K562 (cell line): Measurements from ENCODE around the gene EIF1B. TPM values are rescaled to one million over a fixed set of nuclear protein-coding genes. Genes with fewer than 3 reads are reported as not detected.
A peak's percentile ranks its signal among the peaks of the same experiment; 100 is the strongest.

ENCODE experiments used
- BACH1 ChIP-seq: fragments of 200-800 bp; sonication (Bioruptor generic); IDR thresholded peaks from 2 replicates; pipeline ENCODE4 v1.6.1; 2016; ENCODE audit warnings: missing genetic modification characterization, missing compliant biosample characterization
- CHCHD3 ChIP-seq: fragments of 250-450 bp; sonication (Bioruptor Pico); IDR thresholded peaks from 2 replicates; pipeline ENCODE4 v2.1.2; 2022; ENCODE audit warnings: mild to moderate bottlenecking
- ELF4 ChIP-seq: fragments of 450-650 bp; formaldehyde crosslinking; IDR thresholded peaks from 2 replicates; pipeline ENCODE4 v1.4.0; 2022; ENCODE audit warnings: missing genetic modification characterization
- ETV1 ChIP-seq: fragments of 450-650 bp; conservative IDR thresholded peaks from 2 replicates; pipeline ENCODE4 v1.6.1; 2016; ENCODE audit warnings: missing genetic modification characterization, control low read depth, low read depth, missing compliant biosample characterization
- MCM3 ChIP-seq: fragments of 450-650 bp; IDR thresholded peaks from 2 replicates; pipeline ENCODE4 v1.6.1; 2016
- MCM5 ChIP-seq: fragments of 450-650 bp; IDR thresholded peaks from 2 replicates; pipeline ENCODE4 v1.6.1; 2016; ENCODE audit warnings: low read depth
- MYC ChIP-seq, 2 experiments: fragments of 250-450 bp in 1 of 2; sonication (Bioruptor Pico) in 1 of 2; IDR thresholded peaks; 2 replicates each; pipeline versions ENCODE4 v1.5.1 to v1.6.1; 2012 to 2021; ENCODE audit warnings: low read depth in 2 of 2, borderline replicate concordance in 1 of 2, improper control_type of control experiment in 1 of 2, low read length in 1 of 2, mild to moderate bottlenecking in 1 of 2, moderate library complexity in 1 of 2
- SAFB2 ChIP-seq: fragments of 200-400 bp; formaldehyde crosslinking; IDR thresholded peaks from 2 replicates; pipeline ENCODE4 v1.6.1; 2018; ENCODE audit warnings: borderline replicate concordance, low read length, low read depth, moderate library complexity; ENCODE audit not compliant: severe bottlenecking
- SOX6 ChIP-seq: fragments of 450-650 bp; IDR thresholded peaks from 2 replicates; pipeline ENCODE4 v1.6.1; 2014; ENCODE audit warnings: mild to moderate bottlenecking
- ZNF316 ChIP-seq: fragments of 450-650 bp; IDR thresholded peaks from 2 replicates; pipeline ENCODE4 v1.6.1; 2016
- ZNF583 ChIP-seq: fragments of 250-450 bp; sonication (Bioruptor Pico); IDR thresholded peaks from 2 replicates; pipeline ENCODE4 v1.4.0; 2020
- ZNF592 ChIP-seq: fragments of 450-650 bp; IDR thresholded peaks from 2 replicates; pipeline ENCODE4 v1.6.1; 2017; ENCODE audit warnings: antibody characterized with exemption, mild to moderate bottlenecking
- polyA plus RNA-seq, 8 experiments: library from polyadenylated mRNA; depleted of rRNA in 4 of 8; stranded (reverse) in 5 of 8; unstranded in 3 of 8; fragments of >200 nt; fragmentation: Nextera tagmentation in 2 of 8; fragmentation: Illumina TruSeq in 1 of 8; extraction: Ambion mirVana in 2 of 8; extraction: Trizol in 1 of 8; gene quantifications; 2 replicates each; pipeline versions ENCODE4 v1.2.1 to v1.2.3, GENCODE V29; 2011 to 2014; ENCODE audit warnings: inconsistent platforms in 1 of 8, missing spikeins in 1 of 8
- total RNA-seq, 7 experiments: library from RNA; depleted of rRNA in 6 of 7; stranded (reverse); fragments of >200 nt in 6 of 7; fragmentation: Illumina TruSeq in 2 of 7; extraction: Trizol in 2 of 7; gene quantifications; 2 replicates each; pipeline versions ENCODE4 v1.2.1 to v1.2.3, GENCODE V29; 2011 to 2021; ENCODE audit warnings: low replicate concordance in 1 of 7
- TF ChIP-seq, protein P1 (sequence below): fragments of 450-650 bp; formaldehyde crosslinking; conservative IDR thresholded peaks from 2 replicates; pipeline ENCODE4 v1.4.0; 2022; ENCODE audit warnings: mild to moderate bottlenecking, missing genetic modification characterization
- TF ChIP-seq, protein P2 (sequence below), 2 experiments: fragments of 450-650 bp in 1 of 2; sonication (generic) in 1 of 2; formaldehyde crosslinking in 1 of 2; IDR thresholded peaks in 1 of 2; conservative IDR thresholded peaks in 1 of 2; 2 replicates each; pipeline versions ENCODE4 v1.6.1 to v1.8.1; 2016 to 2023; ENCODE audit warnings: mild to moderate bottlenecking in 2 of 2, moderate library complexity in 2 of 2, inconsistent platforms in 1 of 2, missing genetic modification reagents in 1 of 2
- TF ChIP-seq, protein P3 (sequence below): fragments of 200-800 bp; sonication (Bioruptor generic); IDR thresholded peaks from 2 replicates; pipeline ENCODE4 v1.6.1; 2016; ENCODE audit warnings: missing genetic modification characterization, missing compliant biosample characterization

EIF1B gene
- total and polyA plus RNA-seq, 9 of the 15 experiments (the other 6 are each of a cell fraction or from before 2014, with no cell fraction given), result 18.1 to 184 (median 78.9) TPM

DNA sequence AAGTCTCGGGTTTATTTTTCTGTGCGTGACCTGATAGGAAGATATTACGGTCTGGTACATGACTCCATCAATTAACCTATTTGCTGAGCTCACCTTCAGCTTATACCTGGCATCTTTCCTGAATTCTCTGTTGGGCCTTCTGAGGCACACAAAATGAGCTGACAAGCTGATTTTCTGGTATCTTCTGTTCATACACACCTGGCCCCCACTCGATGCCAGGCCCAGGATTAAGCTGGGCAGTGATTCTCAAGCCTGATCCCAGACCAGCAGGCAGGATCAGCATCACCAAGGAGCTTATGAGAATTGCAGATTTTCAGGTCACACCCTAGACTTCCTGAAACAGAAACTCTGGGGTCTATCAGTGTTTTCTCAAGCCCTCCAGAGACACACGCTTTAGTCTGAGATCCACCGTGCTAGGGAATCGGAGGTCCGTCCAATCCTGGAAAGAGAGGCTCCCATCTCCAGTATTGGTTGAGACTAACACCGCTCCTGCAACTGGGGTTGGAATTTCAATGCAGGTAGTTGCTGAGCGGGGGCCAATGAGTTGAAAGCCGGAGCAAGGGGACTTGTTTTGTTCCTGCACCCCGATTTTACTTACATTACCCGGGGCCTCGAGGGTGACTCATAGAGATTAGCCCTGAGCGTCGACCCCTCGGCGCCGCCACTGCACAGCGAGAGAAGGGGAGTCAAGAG lies 636 bp upstream of the EIF1B start (continued):
- TF ChIP-seq, protein P1, sequence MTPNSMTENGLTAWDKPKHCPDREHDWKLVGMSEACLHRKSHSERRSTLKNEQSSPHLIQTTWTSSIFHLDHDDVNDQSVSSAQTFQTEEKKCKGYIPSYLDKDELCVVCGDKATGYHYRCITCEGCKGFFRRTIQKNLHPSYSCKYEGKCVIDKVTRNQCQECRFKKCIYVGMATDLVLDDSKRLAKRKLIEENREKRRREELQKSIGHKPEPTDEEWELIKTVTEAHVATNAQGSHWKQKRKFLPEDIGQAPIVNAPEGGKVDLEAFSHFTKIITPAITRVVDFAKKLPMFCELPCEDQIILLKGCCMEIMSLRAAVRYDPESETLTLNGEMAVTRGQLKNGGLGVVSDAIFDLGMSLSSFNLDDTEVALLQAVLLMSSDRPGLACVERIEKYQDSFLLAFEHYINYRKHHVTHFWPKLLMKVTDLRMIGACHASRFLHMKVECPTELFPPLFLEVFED (CRISPR knock-in tag), result 0 out of 2 replicates have a peak, but pooled peaks have one; percentile 46
- TF ChIP-seq SOX6 (no peak), ZNF316 (peak; percentile 74), MCM3 (no peak), ZNF583 (CRISPR knock-in tag) (peak; percentile 14; the same call in 1 of the 2 replicates), ELF4 (CRISPR knock-in tag) (no peak), SAFB2 (no peak), ZNF592 (no peak), BACH1 (tag) (no peak; the same call in 1 of the 2 replicates), ETV1 (tag) (no peak), MCM5 (no peak), CHCHD3 (CRISPR knock-in tag) (0 out of 2 replicates have a peak, but pooled peaks have one; percentile 32), MYC (IDR thresholded peaks at IDR 0.05; ENCODE audit: low read depth, low read length) (no peak), MYC (CRISPR knock-in tag; IDR thresholded peaks at IDR 0.05; ENCODE audit: borderline replicate concordance, low read depth) (no peak)
- TF ChIP-seq, protein P2, sequence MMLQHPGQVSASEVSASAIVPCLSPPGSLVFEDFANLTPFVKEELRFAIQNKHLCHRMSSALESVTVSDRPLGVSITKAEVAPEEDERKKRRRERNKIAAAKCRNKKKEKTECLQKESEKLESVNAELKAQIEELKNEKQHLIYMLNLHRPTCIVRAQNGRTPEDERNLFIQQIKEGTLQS (IDR thresholded peaks at IDR 0.05), result peak; percentile 58
- TF ChIP-seq, protein P2 (CRISPR knock-in tag; conservative IDR thresholded peaks at IDR 0.05), result no peak
- TF ChIP-seq, protein P3, sequence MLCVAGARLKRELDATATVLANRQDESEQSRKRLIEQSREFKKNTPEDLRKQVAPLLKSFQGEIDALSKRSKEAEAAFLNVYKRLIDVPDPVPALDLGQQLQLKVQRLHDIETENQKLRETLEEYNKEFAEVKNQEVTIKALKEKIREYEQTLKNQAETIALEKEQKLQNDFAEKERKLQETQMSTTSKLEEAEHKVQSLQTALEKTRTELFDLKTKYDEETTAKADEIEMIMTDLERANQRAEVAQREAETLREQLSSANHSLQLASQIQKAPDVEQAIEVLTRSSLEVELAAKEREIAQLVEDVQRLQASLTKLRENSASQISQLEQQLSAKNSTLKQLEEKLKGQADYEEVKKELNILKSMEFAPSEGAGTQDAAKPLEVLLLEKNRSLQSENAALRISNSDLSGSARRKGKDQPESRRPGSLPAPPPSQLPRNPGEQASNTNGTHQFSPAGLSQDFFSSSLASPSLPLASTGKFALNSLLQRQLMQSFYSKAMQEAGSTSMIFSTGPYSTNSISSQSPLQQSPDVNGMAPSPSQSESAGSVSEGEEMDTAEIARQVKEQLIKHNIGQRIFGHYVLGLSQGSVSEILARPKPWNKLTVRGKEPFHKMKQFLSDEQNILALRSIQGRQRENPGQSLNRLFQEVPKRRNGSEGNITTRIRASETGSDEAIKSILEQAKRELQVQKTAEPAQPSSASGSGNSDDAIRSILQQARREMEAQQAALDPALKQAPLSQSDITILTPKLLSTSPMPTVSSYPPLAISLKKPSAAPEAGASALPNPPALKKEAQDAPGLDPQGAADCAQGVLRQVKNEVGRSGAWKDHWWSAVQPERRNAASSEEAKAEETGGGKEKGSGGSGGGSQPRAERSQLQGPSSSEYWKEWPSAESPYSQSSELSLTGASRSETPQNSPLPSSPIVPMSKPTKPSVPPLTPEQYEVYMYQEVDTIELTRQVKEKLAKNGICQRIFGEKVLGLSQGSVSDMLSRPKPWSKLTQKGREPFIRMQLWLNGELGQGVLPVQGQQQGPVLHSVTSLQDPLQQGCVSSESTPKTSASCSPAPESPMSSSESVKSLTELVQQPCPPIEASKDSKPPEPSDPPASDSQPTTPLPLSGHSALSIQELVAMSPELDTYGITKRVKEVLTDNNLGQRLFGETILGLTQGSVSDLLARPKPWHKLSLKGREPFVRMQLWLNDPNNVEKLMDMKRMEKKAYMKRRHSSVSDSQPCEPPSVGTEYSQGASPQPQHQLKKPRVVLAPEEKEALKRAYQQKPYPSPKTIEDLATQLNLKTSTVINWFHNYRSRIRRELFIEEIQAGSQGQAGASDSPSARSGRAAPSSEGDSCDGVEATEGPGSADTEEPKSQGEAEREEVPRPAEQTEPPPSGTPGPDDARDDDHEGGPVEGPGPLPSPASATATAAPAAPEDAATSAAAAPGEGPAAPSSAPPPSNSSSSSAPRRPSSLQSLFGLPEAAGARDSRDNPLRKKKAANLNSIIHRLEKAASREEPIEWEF (CRISPR knock-in tag), result no peak
